Measurements from ENCODE around the gene RUNX1.

GRCh38 chr21:34821717-34822116, 227.4 kb downstream of the RUNX1 start:
- TF ChIP-seq CTCF (IDR thresholded peaks at IDR 0.05), result no peak
- TF ChIP-seq POLR2A (IDR thresholded peaks at IDR 0.05), result no peak
- TF ChIP-seq POLR2AphosphoS5 (IDR thresholded peaks at IDR 0.05; ENCODE audit: insufficient read depth in 1 of 2, low read depth in 1 of 2), result no peak

All from vagina (tissue), 2 donors.